Measurements from ENCODE around the gene RPL5. TPM values are rescaled to one million over a fixed set of nuclear protein-coding genes. Genes with fewer than 3 reads are reported as not detected.

The RPL5 gene
- total RNA-seq, 1 donor, result 1,772 TPM

GRCh38 chr1:92874987-92875386, 43.1 kb downstream of the RPL5 start:
- TF ChIP-seq CTCF (IDR thresholded peaks at IDR 0.05; ENCODE audit: insufficient read depth, low read length), result no peak
- no peak overlapping the region for H3K4me3 ChIP-seq (ENCODE audit: low read depth, low read length)
- no peak for DNase-seq (ENCODE audit: low read depth)

GRCh38 chr1:92876351-92876750, 44.5 kb downstream of the RPL5 start:
- TF ChIP-seq CTCF (IDR thresholded peaks at IDR 0.05; ENCODE audit: insufficient read depth, low read length), result no peak
- DNase-seq (ENCODE audit: low read depth), result no peak
- no peak overlapping the region for H3K4me3 ChIP-seq (ENCODE audit: low read depth, low read length)

GRCh38 chr1:92877081-92877711, 45.4 kb downstream of the RPL5 start:
- no peak for DNase-seq (ENCODE audit: low read depth)
- no peak for TF ChIP-seq CTCF (IDR thresholded peaks at IDR 0.05; ENCODE audit: insufficient read depth, low read length)
- no peak overlapping the region for H3K4me3 ChIP-seq (ENCODE audit: low read depth, low read length)

GRCh38 chr1:92877792-92878191, 46.0 kb downstream of the RPL5 start:
- H3K4me3 ChIP-seq (ENCODE audit: low read depth, low read length), result no peak overlapping the region
- no peak for TF ChIP-seq CTCF (IDR thresholded peaks at IDR 0.05; ENCODE audit: insufficient read depth, low read length)
- DNase-seq (ENCODE audit: low read depth), result no peak

GRCh38 chr1:92879316-92879968, 47.6 kb downstream of the RPL5 start:
- no peak for DNase-seq (ENCODE audit: low read depth)
- TF ChIP-seq CTCF (IDR thresholded peaks at IDR 0.05; ENCODE audit: insufficient read depth, low read length), result no peak
- no peak overlapping the region for H3K4me3 ChIP-seq (ENCODE audit: low read depth, low read length)

- TF ChIP-seq CTCF (IDR thresholded peaks at IDR 0.05; ENCODE audit: insufficient read depth, low read length), result no peak
- no peak for DNase-seq (ENCODE audit: low read depth)
- H3K4me3 ChIP-seq (ENCODE audit: low read depth, low read length), result no peak overlapping the region
Observed at GRCh38 chr1:92881391-92881790, 49.6 kb downstream of the RPL5 start.
